Effector CD4-positive, alpha-beta T cell (primary cell): Measurements from ENCODE around the gene FBXO48.

Experiments
- DNase-seq: peaks from one replicate; pipeline ENCODE4 v3.0.0-alpha.2; 2020

The FBXO48 gene

GRCh38 chr2:68432696-68433658 lies 34.1 kb downstream of the FBXO48 start:
- DNase-seq = no peak

- no peak for DNase-seq
These were observed 35.6 kb downstream of the FBXO48 start for GRCh38 chr2:68431316-68431972.

GRCh38 chr2:68429311-68429826 lies 37.7 kb downstream of the FBXO48 start:
- no peak for DNase-seq

- DNase-seq = no peak
These were observed 38.3 kb downstream of the FBXO48 start for GRCh38 chr2:68428746-68429145.

GRCh38 chr2:68428126-68428525 lies 39.0 kb downstream of the FBXO48 start:
- no peak for DNase-seq

GRCh38 chr2:68426848-68427579 lies 40.1 kb downstream of the FBXO48 start:
- DNase-seq = no peak

GRCh38 chr2:68426446-68426845 lies 40.6 kb downstream of the FBXO48 start:
- DNase-seq = no peak

- DNase-seq = no peak
These were observed 41.6 kb downstream of the FBXO48 start for GRCh38 chr2:68425503-68425902.

- no peak for DNase-seq
These were observed 43.0 kb downstream of the FBXO48 start for GRCh38 chr2:68423966-68424650.

GRCh38 chr2:68420254-68420910 lies 46.7 kb downstream of the FBXO48 start:
- DNase-seq = no peak

- no peak for DNase-seq
These were observed 48.2 kb downstream of the FBXO48 start for GRCh38 chr2:68418855-68419254.

- DNase-seq = no peak
These were observed 48.7 kb downstream of the FBXO48 start for GRCh38 chr2:68418419-68418818.

- no peak for DNase-seq
These were observed 49.2 kb downstream of the FBXO48 start for GRCh38 chr2:68417926-68418325.

- no peak for DNase-seq
These were observed 50.9 kb downstream of the FBXO48 start for GRCh38 chr2:68416081-68416675.

GRCh38 chr2:68415521-68415920 lies 51.6 kb downstream of the FBXO48 start:
- no peak for DNase-seq

GRCh38 chr2:68414876-68415275 lies 52.2 kb downstream of the FBXO48 start:
- no peak for DNase-seq

GRCh38 chr2:68414452-68414851 lies 52.6 kb downstream of the FBXO48 start:
- DNase-seq = no peak

GRCh38 chr2:68413466-68413865 lies 53.6 kb downstream of the FBXO48 start:
- no peak for DNase-seq

- DNase-seq = no peak
These were observed 54.8 kb downstream of the FBXO48 start for GRCh38 chr2:68412127-68412819.

GRCh38 chr2:68411397-68412126 lies 55.5 kb downstream of the FBXO48 start:
- no peak for DNase-seq
